Choroid plexus epithelial cell (primary cell): Measurements from ENCODE around the gene RASSF8.
A peak's percentile ranks its signal among the peaks of the same experiment; 100 is the strongest.

Source experiments
- DNase-seq: peaks from one replicate; pipeline ENCODE4 v3.0.0-alpha.2; 2010; ENCODE audit warnings: low read depth
- H3K4me3 ChIP-seq: 2 replicates; pipeline ENCODE4 v1.5.1; 2011; ENCODE audit warnings: low read depth, mild to moderate bottlenecking, control low read depth, low read length, moderate library complexity
- TF ChIP-seq, protein P1 (sequence below): conservative IDR thresholded peaks from 2 replicates; pipeline ENCODE4 v1.5.1; 2011; ENCODE audit warnings: low read depth, mild to moderate bottlenecking, control low read depth, inconsistent platforms, low read length, moderate library complexity

RASSF8 gene

DNA sequence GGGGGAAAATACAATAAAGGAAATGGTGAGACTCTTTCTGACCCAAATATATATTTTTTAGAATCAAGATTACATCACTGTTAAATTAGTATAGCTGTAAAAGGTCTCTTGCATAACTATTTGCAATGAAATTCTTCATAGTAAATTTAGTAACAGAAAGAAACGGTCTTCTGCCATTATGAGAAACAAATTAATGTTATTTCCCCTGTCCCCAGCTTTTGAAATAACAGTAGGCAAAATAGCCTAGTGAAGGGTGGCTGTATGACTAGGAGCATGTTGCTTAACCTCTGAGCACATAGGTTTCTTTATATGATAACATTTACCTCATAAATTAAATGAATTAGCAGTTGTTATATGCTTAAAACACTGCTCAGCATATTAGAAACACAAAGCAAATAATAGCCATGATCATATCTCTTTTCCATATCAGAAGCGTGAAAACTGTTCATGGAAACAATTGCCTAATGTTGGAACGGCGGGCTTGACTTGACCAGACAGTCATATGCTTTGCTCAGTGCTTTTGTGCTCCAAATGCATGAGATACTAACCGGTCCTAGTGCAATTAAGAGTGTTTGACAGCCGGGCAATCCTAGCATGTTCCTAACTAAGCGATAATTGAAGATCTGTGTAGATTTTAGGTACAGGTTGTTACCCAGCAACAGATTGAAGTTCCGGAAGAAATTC, 142.3 kb downstream of the RASSF8 start:
- no peak overlapping the region for H3K4me3 ChIP-seq
- no peak for DNase-seq
- TF ChIP-seq, protein P1, sequence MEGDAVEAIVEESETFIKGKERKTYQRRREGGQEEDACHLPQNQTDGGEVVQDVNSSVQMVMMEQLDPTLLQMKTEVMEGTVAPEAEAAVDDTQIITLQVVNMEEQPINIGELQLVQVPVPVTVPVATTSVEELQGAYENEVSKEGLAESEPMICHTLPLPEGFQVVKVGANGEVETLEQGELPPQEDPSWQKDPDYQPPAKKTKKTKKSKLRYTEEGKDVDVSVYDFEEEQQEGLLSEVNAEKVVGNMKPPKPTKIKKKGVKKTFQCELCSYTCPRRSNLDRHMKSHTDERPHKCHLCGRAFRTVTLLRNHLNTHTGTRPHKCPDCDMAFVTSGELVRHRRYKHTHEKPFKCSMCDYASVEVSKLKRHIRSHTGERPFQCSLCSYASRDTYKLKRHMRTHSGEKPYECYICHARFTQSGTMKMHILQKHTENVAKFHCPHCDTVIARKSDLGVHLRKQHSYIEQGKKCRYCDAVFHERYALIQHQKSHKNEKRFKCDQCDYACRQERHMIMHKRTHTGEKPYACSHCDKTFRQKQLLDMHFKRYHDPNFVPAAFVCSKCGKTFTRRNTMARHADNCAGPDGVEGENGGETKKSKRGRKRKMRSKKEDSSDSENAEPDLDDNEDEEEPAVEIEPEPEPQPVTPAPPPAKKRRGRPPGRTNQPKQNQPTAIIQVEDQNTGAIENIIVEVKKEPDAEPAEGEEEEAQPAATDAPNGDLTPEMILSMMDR, result no peak

DNA sequence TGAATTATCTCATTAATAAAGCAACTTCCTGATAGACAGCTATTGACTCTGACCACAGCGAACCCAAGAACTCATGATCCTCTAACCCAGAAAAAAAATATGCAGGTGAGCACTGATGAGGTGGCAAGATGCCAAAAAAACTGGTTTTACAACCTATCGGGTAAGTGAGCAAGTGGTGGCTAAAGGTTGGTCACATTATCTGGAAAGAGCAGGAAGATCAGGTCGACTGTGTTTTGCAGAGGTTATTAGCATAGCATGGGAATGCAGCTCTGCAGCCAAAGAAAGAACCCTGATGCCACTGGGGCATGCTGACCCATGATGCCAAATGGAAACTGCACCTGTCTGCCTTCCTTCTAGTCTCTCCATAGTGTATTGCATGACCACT, 142.9 kb downstream of the RASSF8 start:
- TF ChIP-seq, protein P1, result no peak
- H3K4me3 ChIP-seq, result no peak overlapping the region

DNA sequence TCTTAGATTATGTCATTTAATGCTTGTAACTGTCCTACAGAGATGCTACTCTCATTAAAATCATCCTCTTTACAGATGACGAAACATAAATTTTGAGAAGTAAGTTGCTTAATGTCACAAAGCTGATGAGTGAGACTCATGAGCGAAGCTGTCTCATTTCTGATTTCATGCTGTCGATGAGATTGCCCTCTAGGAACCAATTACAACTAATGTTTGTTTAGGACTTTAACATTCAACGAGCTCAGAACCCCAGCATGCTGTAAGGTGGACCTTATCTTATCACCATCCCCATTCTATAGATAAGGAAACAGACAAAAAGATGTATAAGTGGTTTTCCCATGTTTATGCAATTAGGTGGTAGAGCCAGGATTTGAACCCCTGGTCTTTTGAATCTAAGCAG, 143.3 kb downstream of the RASSF8 start:
- no peak for DNase-seq
- TF ChIP-seq, protein P1, result no peak
- H3K4me3 ChIP-seq, result no peak overlapping the region

More for the DNA sequence above, 142.9 kb downstream of the RASSF8 start:
- DNase-seq, result no peak

DNA sequence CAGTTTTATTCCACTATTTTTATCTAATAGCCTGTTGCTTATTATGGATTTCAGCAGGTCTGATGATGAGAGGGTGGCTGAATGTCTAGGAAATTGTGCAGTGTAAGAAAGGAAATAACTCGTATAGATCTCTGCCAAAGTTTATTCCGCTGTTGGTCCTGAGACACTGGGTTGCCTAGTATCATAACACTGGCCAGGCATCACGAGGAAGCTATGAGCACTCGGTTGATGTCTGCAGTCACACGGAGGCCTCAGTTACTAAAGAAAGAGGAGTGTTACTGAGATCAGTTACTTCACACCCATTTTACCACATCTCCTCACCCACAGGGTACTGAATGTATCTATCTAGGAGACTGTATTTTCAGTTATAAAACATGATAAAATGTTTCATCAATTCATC, 144.5 kb downstream of the RASSF8 start:
- TF ChIP-seq, protein P1, result no peak
- no peak overlapping the region for H3K4me3 ChIP-seq
- no peak for DNase-seq

DNA sequence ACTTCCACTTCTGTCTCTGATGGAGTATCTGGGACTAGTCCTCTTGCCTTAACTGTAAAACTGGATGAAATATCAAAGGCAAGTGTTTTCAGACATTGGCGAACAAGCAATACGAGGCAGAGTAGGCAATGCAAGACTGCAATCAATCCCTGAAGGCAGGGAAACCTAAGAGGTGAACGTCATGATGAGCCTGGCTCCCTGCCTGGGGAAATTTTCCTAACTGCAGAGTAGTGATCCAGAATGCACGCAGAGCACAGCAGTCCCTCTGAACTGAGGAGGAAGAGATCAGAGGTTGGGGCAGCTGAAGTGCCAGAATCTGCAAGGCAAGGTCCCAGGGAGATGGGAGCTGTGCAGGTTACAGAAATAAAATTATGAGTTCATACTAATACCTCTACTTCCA, 147.9 kb downstream of the RASSF8 start:
- DNase-seq, result peak; percentile 60
- TF ChIP-seq, protein P1, result no peak
- H3K4me3 ChIP-seq, result no peak overlapping the region

DNA sequence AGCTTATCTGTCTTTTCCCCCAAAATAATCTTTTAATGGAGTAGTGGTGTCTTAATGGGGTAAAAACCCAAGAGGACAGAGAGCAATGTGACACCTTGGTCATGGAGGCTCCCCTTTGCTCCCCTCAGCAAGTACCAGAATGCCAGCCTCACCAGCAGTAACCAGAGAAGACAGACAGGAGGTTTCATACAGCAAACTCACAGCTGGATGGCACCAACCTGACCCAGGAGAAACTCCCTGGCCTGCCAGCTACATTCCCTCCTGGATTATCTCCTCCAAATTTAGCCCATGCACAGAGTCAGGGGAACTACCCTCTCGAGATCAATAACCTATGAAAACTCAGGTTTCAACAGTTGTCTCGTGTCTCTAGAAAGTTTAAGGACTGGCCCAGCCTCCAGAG, 150.4 kb downstream of the RASSF8 start:
- TF ChIP-seq, protein P1, result no peak
- H3K4me3 ChIP-seq, result no peak overlapping the region
- no peak for DNase-seq

DNA sequence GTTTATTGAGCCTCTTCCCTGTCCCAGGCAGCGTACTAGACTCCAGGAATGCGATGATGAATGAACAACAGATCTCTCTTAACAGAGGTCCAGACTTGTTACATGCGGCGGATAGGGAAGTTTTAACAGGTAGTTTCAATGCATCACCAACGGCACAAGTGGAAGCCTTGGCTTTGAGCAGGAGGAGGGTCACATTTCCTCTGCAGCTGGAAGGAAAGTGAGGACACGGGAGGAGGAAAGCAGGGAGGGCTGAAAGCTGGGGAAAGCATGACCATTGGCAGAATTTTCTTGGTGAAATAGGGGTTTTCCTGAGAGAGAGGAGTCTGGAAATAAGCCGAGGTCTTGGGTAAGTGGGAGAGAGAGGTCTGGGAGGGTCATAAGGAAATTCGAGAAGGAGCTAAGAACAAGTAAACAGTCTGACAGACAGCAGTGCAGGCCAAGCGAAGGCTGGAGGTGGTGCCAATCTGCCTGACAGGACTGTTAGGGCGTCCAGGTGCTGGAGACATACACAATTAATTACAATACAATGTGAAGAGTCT, 150.9 kb downstream of the RASSF8 start:
- peak; percentile 82 for DNase-seq
- H3K4me3 ChIP-seq, result no peak overlapping the region
- TF ChIP-seq, protein P1, result no peak
